ENCODE measurements around the gene SGTA.
"Not testable (repeated sequence)": the region's sequence is repeated elsewhere in the genome, so short reads cannot be mapped to it uniquely, and the experiment has no call there.

The SGTA gene

DNA sequence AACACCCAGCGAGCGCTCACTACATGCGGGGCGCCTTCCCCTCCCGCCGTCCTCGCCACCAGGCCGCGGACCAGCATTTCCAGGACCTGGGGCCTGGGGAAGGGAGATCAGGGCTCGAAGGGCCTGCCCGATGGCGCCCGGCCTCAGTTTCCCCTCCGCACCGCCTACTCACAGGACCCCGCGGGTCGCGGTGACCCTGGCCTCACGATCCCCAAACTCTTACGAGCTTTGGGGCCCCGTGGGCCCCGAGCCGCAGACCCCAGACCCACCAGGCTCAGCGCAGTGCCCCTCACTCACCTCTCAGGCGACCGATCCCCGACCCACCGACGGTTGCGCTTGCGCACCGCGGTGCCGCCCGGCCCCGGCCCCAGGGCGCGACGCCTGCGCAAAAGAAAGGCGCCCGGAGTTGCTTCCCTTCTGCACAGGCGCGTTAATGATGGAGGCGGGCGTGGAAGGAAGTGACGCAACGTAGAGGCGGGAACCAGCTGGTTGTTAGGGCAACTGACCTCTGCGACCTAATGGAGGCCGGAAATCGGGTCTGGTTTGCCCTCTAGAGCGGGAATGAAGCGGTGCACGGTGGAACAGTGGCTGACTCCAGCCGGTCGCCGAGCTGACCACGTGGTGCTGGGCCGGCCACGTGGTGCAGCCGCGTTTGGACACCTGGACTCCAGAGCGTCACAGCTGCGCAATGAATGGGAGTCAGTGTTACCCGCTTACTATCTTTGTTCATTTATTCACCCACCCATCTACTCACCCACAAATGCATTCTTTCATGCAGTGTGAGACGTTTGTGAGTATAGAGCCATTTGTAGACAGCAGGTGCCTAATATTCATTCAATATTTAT lies at the start of gene SGTA:
Gene SGTA, minus strand, starts transcription at position 338 of the 845 bp plus-strand sequence. CDS start 14,205 bp downstream, outside the sequence.
- peak; percentile 99 to 100 for DNase-seq

- DNase-seq = no peak
Measured at GRCh38 chr19:2827840-2828489, 44.9 kb upstream of the SGTA start.

DNA sequence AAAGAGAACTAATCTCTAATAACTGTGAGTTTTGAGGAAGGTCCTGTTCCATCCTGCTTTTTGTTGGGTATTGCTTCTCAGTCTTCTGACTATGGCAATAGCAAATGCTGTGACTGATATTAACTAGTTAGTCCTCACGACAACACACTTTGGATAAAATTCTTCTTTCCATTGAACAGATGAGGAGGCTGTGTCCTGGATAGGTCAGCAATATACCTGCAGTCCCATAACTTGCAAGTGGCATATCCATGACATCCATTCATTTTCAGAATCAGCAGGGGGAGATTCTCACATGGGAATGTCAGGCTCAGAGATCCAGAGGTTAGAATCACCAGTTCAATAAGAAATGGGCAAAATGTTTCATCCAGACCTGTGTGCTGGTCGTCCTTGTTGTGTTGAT lies 43.9 kb upstream of the SGTA start:
- no peak for DNase-seq

- DNase-seq = no peak
Measured at GRCh38 chr19:2824129-2824528, 41.1 kb upstream of the SGTA start.

- DNase-seq = no peak
Measured at GRCh38 chr19:2823646-2824045, 40.6 kb upstream of the SGTA start.

GRCh38 chr19:2822846-2823245 lies 39.8 kb upstream of the SGTA start:
- no peak for DNase-seq

- peak in 1 of 2 experiments; percentile 38 for DNase-seq
Measured at GRCh38 chr19:2820112-2820702, 37.1 kb upstream of the SGTA start.

DNA sequence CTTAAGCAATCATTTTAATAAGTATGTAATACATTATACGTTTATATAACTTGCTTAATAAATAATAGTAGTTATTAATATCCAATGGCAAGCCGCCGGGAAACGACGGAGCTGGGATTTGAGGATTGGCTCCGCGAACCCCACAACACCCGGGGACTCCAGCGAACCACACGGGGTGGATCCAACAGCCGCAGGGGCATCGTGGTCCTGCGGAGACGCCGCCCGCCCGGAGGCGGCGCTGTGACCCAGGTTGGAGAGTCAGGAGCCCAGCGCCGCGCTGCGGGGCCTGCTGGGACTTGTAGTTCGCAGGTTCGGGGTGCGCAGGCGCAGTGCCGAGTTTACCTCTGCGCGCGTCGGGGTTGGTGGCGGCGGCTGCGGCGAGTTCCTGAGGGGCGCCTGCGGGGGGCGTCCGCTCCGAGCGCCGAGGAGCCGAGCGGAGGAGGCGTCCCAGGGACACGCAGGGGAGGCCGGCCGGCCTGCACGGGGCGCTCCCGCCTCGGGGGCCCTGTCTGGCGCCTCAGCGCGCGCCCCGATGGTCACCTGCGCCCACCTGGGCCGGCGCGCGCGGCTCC lies 36.6 kb upstream of the SGTA start, which contains the start of gene ZNF554:
Gene ZNF554, plus strand, starts transcription at position 329 of the 572 bp plus-strand sequence. Its CDS starts 204 bp downstream, at position 533.
- DNase-seq = peak; percentile 92 to 98

GRCh38 chr19:2817237-2817829 lies 34.3 kb upstream of the SGTA start:
- not testable (repeated sequence) for DNase-seq

DNA sequence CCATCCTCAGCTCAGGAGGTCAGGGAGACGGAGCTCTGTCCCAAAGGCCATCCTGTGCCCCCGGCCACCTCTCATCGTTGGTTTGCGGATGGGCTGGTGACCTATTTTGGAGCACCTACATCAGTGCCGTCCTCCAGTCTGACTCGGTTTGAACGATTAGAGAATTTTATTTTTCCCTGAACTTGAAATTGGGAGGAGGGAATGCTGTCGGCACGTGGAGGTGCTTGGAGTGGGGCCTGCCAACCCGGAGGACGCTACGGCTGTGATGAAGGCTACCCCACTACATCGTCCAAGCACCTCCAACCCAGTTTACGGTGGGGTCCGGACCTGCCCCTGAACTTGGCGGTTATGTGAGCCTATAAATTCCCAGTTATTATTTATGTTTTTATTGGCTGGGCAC lies 33.6 kb upstream of the SGTA start:
- DNase-seq = no peak

- DNase-seq = no peak
Measured at GRCh38 chr19:2815923-2816322, 32.9 kb upstream of the SGTA start.

GRCh38 chr19:2815191-2815614 lies 32.1 kb upstream of the SGTA start:
- no peak for DNase-seq

GRCh38 chr19:2814426-2814825 lies 31.4 kb upstream of the SGTA start:
- no peak for DNase-seq

GRCh38 chr19:2813235-2814160 lies 30.4 kb upstream of the SGTA start:
- DNase-seq = no peak

- DNase-seq = no peak
Measured at GRCh38 chr19:2812414-2813234, 29.6 kb upstream of the SGTA start.

- DNase-seq = no peak
Measured at GRCh38 chr19:2811735-2812413, 28.8 kb upstream of the SGTA start.

DNA sequence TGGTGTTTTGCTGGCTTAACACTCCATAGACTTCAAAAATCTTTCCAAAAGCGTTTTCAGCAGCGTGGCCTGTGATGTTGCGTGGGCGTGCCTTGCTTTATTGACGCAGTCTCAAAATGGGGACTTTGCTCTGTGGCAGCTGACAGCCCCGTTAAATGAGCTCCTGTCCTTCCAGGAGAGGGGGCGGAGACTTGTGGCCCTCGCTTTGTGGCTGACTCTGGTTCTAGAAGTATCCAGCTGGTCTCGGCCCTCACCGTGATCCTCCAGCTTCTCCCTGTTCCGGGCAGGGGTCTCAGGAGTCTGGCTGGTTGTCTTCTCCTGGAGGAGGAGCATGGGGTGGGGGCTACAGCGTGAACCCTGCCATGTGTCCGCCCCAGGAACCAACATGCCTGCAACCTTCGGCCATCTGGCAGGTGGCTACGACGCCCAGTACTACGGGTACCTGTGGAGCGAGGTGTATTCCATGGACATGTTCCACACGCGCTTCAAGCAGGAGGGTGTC lies 28.2 kb upstream of the SGTA start:
- DNase-seq = no peak

DNA sequence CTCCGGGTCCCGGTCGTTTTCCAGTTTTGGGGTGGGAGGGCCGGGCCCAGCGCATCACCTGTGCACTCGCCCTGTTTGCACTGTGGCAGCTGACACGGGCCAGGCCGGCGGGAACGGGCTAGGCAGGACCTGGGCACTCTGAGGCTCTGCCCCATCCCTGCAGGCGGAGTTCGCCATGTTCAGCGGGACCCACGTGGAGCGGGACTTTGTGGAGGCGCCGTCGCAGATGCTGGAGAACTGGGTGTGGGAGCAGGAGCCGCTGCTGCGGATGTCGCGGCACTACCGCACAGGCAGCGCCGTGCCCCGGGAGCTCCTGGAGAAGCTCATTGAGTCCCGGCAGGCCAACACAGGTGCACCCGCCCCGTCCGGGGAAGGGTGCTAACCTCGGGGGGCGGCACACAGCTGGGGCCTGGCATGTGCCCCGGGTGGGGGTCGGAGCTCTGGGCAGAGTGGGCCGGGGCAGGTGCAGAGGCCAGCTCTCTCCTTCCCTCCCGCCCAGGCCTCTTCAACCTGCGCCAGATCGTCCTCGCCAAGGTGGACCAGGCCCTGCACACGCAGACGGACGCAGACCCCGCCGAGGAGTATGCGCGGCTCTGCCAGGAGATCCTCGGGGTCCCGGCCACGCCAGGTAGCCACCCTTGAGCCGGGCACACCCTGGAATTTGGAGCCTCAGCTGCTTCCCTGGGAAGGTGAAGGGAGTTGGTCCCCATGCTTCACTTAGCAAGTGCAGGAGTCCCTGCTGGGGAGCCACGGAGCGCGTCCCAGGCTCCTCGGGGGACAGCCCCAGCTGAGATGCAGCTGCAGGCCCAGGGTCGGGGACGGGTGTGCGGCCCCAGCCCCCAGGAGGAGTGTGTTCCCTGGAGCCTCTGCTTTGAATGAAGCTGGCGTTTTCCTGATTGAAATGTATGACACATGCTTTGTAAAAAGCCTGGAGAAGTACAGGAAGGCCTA lies 27.3 kb upstream of the SGTA start:
- no peak for DNase-seq

All from NCI-H524 (cell line).